Sigmoid colon (tissue), 7 donors: ENCODE results near the gene HOXA2. TPM values are rescaled to one million over a fixed set of nuclear protein-coding genes. Genes with fewer than 3 reads are reported as not detected.

Experiments used
- DNase-seq: peaks from one replicate; pipeline ENCODE4 v3.0.0-alpha.2; 2019
- H3K27ac ChIP-seq, 4 donors: fragments of 200-600 bp; sonication (generic); one replicate each; pipeline ENCODE4 v1.5.1; 2016 to 2019; ENCODE audit warnings: mild to moderate bottlenecking in 1 of 4
- H3K27me3 ChIP-seq, 3 donors: fragments of 200-600 bp; sonication (generic); one replicate each; pipeline ENCODE4 v1.5.1; 2019; ENCODE audit warnings: mild to moderate bottlenecking in 1 of 3
- H3K36me3 ChIP-seq, 4 donors: fragments of 200-600 bp; sonication (generic); one replicate each; pipeline ENCODE4 v1.5.1; 2016 to 2019
- H3K4me1 ChIP-seq, 4 donors: fragments of 200-600 bp; sonication (generic); one replicate each; pipeline ENCODE4 v1.5.1; 2017 to 2019
- H3K4me3 ChIP-seq, 4 donors: fragments of 200-600 bp; sonication (generic); one replicate each; pipeline ENCODE4 v1.5.1; 2017 to 2019; ENCODE audit warnings: mild to moderate bottlenecking in 2 of 4, moderate library complexity in 1 of 4
- H3K9me3 ChIP-seq, 4 donors: fragments of 200-600 bp in 3 of 4; sonication (generic) in 3 of 4; one replicate each; pipeline versions ENCODE4 v1.5.1 to v1.6.1; 2013 to 2019
- CTCF ChIP-seq, 4 experiments: fragments of 450-650 bp in 3 of 4; fragments of 200-600 bp in 1 of 4; IDR thresholded peaks; one replicate each; pipeline ENCODE4 v1.5.1; 2016 to 2019; ENCODE audit warnings: antibody characterized with exemption in 4 of 4, mild to moderate bottlenecking in 3 of 4, moderate library complexity in 2 of 4
- EP300 ChIP-seq, 4 donors: sonication (generic); formaldehyde crosslinking; IDR thresholded peaks; one replicate each; pipeline ENCODE4 v1.6.1; 2017; ENCODE audit warnings: antibody characterized with exemption in 4 of 4
- POLR2A ChIP-seq, 2 donors: fragments of 450-650 bp; IDR thresholded peaks; one replicate each; pipeline ENCODE4 v1.6.1; 2016; ENCODE audit warnings: antibody characterized with exemption in 2 of 2, mild to moderate bottlenecking in 2 of 2, moderate library complexity in 2 of 2
- POLR2AphosphoS5 ChIP-seq, 4 donors: sonication (generic); formaldehyde crosslinking; IDR thresholded peaks; one replicate each; pipeline ENCODE4 v1.6.1; 2017; ENCODE audit warnings: antibody characterized with exemption in 4 of 4
- WGBS, 2 donors: extraction: QIAGEN DNeasy Blood & Tissue Kit; methylation state at CpG; one replicate each; pipeline ENCODE4 v1.1.7; 2013; 5-methylcytosine and 5-hydroxymethylcytosine counted together
- intact Hi-C: fragments of 100-400 bp; cut with DNase I; formaldehyde crosslinking; loops from one replicate; pipeline ENCODE4 v1.15.1; 2023
- polyA plus RNA-seq, 3 donors: library from polyadenylated mRNA; stranded (reverse); fragments of 200-250 nt; gene quantifications; one replicate each; pipeline ENCODE4 v1.2.3, GENCODE V29; 2013
- total RNA-seq, 4 donors: library from RNA; depleted of rRNA; stranded (reverse); fragments of >200 nt; gene quantifications; one replicate each; pipeline ENCODE4 v1.1.0, GENCODE V29; 2016
- donor health status: healthy with polysubstance abuse.
- donor health status: Bipolar disorder and iron deficiency.
- donor health status: healthy.

The HOXA2 gene
- total and polyA plus RNA-seq, 7 donors: 0.60 to 4.3 (median 1.9) TPM

- H3K27ac ChIP-seq: peak overlapping the region; percentile 67 to 99 (median 92)
- TF ChIP-seq CTCF (IDR thresholded peaks at IDR 0.05) (no peak), EP300 (IDR thresholded peaks at IDR 0.05) (no peak), POLR2AphosphoS5 (IDR thresholded peaks at IDR 0.05) (no peak), POLR2A (IDR thresholded peaks at IDR 0.05) (no peak)
- peaks cover 0 to 21% (median 0%) of the 10 kb centered on the region in 4 donors for H3K36me3 ChIP-seq
- WGBS, 2 donors: 18 to 59% methylated on average over 1 of the region's 1 CpG
- intact Hi-C loops: no loop called here
- H3K4me3 ChIP-seq: no peak overlapping the region
- no peaks in the 10 kb centered on the region for H3K9me3 ChIP-seq
- no peak for DNase-seq
- H3K4me1 ChIP-seq: peaks cover 0 to 60% (median 44%) of the 10 kb centered on the region in 4 donors
- no peaks in the 10 kb centered on the region for H3K27me3 ChIP-seq
Observed at GRCh38 chr7:27138472-27138871, 36.0 kb upstream of the HOXA2 start.

- TF ChIP-seq POLR2AphosphoS5 (IDR thresholded peaks at IDR 0.05) (no peak), POLR2A (IDR thresholded peaks at IDR 0.05) (no peak), CTCF (IDR thresholded peaks at IDR 0.05) (no peak), EP300 (IDR thresholded peaks at IDR 0.05) (no peak)
- no peaks in the 10 kb centered on the region for H3K9me3 ChIP-seq
- no peaks in the 10 kb centered on the region for H3K27me3 ChIP-seq
- H3K4me1 ChIP-seq: peaks cover 0 to 60% (median 49%) of the 10 kb centered on the region in 4 donors
- WGBS, 2 donors: 14 to 58% methylated on average over 2 of the region's 2 CpGs
- H3K36me3 ChIP-seq: peaks cover 0 to 21% (median 0%) of the 10 kb centered on the region in 4 donors
- no peak overlapping the region for H3K4me3 ChIP-seq
- intact Hi-C loops: no loop called here
- peak; percentile 26 for DNase-seq
- peak overlapping the region; percentile 67 to 99 (median 92) for H3K27ac ChIP-seq
Observed at GRCh38 chr7:27137640-27138315, 35.3 kb upstream of the HOXA2 start.

- Histone ChIP-seq H3K4me3 (no peak overlapping the region), H3K27ac (peak overlapping the region; percentile 55 to 99 (median 92)), H3K36me3 (peaks cover 0 to 4% (median 0%) of the 10 kb centered on the region in 4 donors), H3K27me3 (no peaks in the 10 kb centered on the region), H3K4me1 (peaks cover 0 to 81% (median 60%) of the 10 kb centered on the region in 4 donors), H3K9me3 (no peaks in the 10 kb centered on the region)
- 5 to 18% methylated on average over 2 of the region's 2 CpGs for WGBS, 2 donors
- TF ChIP-seq POLR2AphosphoS5 (IDR thresholded peaks at IDR 0.05) (peak in 3 of 4 donors; percentile 37 to 65 (median 63)), EP300 (IDR thresholded peaks at IDR 0.05) (no peak)
- intact Hi-C loops: no loop called here
- peak; percentile 85 for DNase-seq
Observed at GRCh38 chr7:27134392-27134791, 31.9 kb upstream of the HOXA2 start.

- no peak for TF ChIP-seq EP300 (IDR thresholded peaks at IDR 0.05)
- peak in 1 of 4 donors; percentile 12 for TF ChIP-seq POLR2AphosphoS5 (IDR thresholded peaks at IDR 0.05)
- Histone ChIP-seq H3K9me3 (no peaks in the 10 kb centered on the region), H3K27me3 (no peaks in the 10 kb centered on the region), H3K4me3 (no peak overlapping the region), H3K4me1 (peaks cover 0 to 88% (median 66%) of the 10 kb centered on the region in 4 donors), H3K27ac (peak overlapping the region; percentile 55 to 99 (median 92)), H3K36me3 (no peaks in the 10 kb centered on the region)
- peak; percentile 64 for DNase-seq
- WGBS, 2 donors: 16 to 61% methylated on average over 18 of the region's 18 CpGs
- intact Hi-C loops: no loop called here
Observed at GRCh38 chr7:27133409-27134231, 31.1 kb upstream of the HOXA2 start.

- H3K4me3 ChIP-seq: no peak overlapping the region
- 11 to 53% methylated on average over 6 of the region's 6 CpGs for WGBS, 2 donors
- peak; percentile 6 for DNase-seq
- no peak for TF ChIP-seq CTCF (IDR thresholded peaks at IDR 0.05)
- TF ChIP-seq POLR2AphosphoS5 (IDR thresholded peaks at IDR 0.05): no peak
- TF ChIP-seq EP300 (IDR thresholded peaks at IDR 0.05): no peak
- no peak for TF ChIP-seq POLR2A (IDR thresholded peaks at IDR 0.05)
- H3K27me3 ChIP-seq: no peaks in the 10 kb centered on the region
- H3K27ac ChIP-seq: peak overlapping the region; percentile 55 to 99 (median 92)
- no peaks in the 10 kb centered on the region for H3K9me3 ChIP-seq
- peaks cover 0 to 88% (median 68%) of the 10 kb centered on the region in 4 donors for H3K4me1 ChIP-seq
- intact Hi-C loops: no loop called here
- no peaks in the 10 kb centered on the region for H3K36me3 ChIP-seq
Observed at GRCh38 chr7:27132978-27133377, 30.5 kb upstream of the HOXA2 start.
